Measurements from ENCODE around the gene IL17REL. TPM values are rescaled to one million over a fixed set of nuclear protein-coding genes. Genes with fewer than 3 reads are reported as not detected.

IL17REL gene
- total and polyA plus RNA-seq, 10 of the 15 experiments (the other 5 are each of a cell fraction or from before 2014, with no cell fraction given), result 0.03 TPM; not detected in 9

- TF ChIP-seq DPF2 (IDR thresholded peaks at IDR 0.05) (no peak), NFXL1 (IDR thresholded peaks at IDR 0.05; ENCODE audit: borderline replicate concordance) (no peak), HDAC6 (IDR thresholded peaks at IDR 0.05; ENCODE audit: unreplicated experiment) (no peak)
Measured at GRCh38 chr22:50032941-50033601, 20.5 kb upstream of the IL17REL start (continued).

- Histone ChIP-seq H3K4me2 (ENCODE audit: control insufficient read depth, insufficient read depth) (no peak overlapping the region), H3K79me2 (ENCODE audit: control insufficient read depth, insufficient read depth, low read length) (no peaks in the 10 kb centered on the region)
- intact Hi-C loops (cut with micrococcal nuclease; ENCODE audit: unreplicated experiment), result no loop called here
- TF ChIP-seq TCF7 (IDR thresholded peaks at IDR 0.05; ENCODE audit: borderline replicate concordance) (no peak), CREB1 (IDR thresholded peaks at IDR 0.05; ENCODE audit: low read depth) (no peak), POLR2AphosphoS2 (IDR thresholded peaks at IDR 0.05; ENCODE audit: low read depth, low read length) (no peak), CBX3 (IDR thresholded peaks at IDR 0.05; ENCODE audit: borderline replicate concordance, low read depth) (no peak), REST (IDR thresholded peaks at IDR 0.05; ENCODE audit: low read depth, low read length) (no peak), ZBTB40 (IDR thresholded peaks at IDR 0.05; ENCODE audit: borderline replicate concordance) (no peak), CBFB (IDR thresholded peaks at IDR 0.05; ENCODE audit: low read depth) (no peak), SUPT20H (IDR thresholded peaks at IDR 0.05; ENCODE audit: borderline replicate concordance, control insufficient read depth, low read depth, low read length) (no peak), YY1 (IDR thresholded peaks at IDR 0.05; ENCODE audit: low read depth, low read length) (no peak), MTA2 (IDR thresholded peaks at IDR 0.05; ENCODE audit: low read depth) (no peak)
Measured at GRCh38 chr22:50032109-50032871, 19.7 kb upstream of the IL17REL start.

More at GRCh38 chr22:50032109-50032871, 19.7 kb upstream of the IL17REL start:
- no peak overlapping the region for H3K27ac ChIP-seq (ENCODE audit: control insufficient read depth, insufficient read depth)
- in situ Hi-C loops (cut with MboI), result loop anchor here (5.0 to 25.0 kb wide), 2 partner anchors 100 to 695 kb away; no protein-coding TSS in a partner anchor
- H2AFZ ChIP-seq (ENCODE audit: control insufficient read depth, low read depth, low read length), result no peak overlapping the region
- peaks cover 0 to 4% of the 10 kb centered on the region in 2 experiments; a peak in 1 of 4 replicates for H3K27me3 ChIP-seq (replicated peaks in 1 of 2; ENCODE audit: control insufficient read depth in 2 of 2, insufficient read depth in 2 of 2, low read length in 1 of 2)
- peaks cover 6% of the 10 kb centered on the region; the same call in 1 of the 2 replicates for H3K4me1 ChIP-seq (ENCODE audit: control insufficient read depth, insufficient read depth, low read length)
- FAIRE-seq (no peak), ATAC-seq (no peak), DNase-seq (ENCODE audit: low read depth, low spot score) (no peak)
- no peaks in the 10 kb centered on the region for H3K36me3 ChIP-seq (ENCODE audit: control insufficient read depth in 2 of 2, insufficient read depth in 2 of 2, low read length in 1 of 2)
- ChIA-PET RAD21 (ENCODE audit: unreplicated experiment) (interaction anchor here (1.2 to 2.8 kb wide), 2 partner anchors 39 to 101 kb away, joined by 3 to 81 read pairs; no protein-coding TSS in a partner anchor), POLR2A (interaction anchor here (0.6 kb wide), 1 partner anchor 13 kb away, joined by 3 read pairs; no protein-coding TSS in a partner anchor), CTCF (interaction anchor here (0.6 to 4.5 kb wide), 3 partner anchors 38 to 300 kb away, joined by 6 to 79 read pairs (median 47); no protein-coding TSS in a partner anchor), SMC1A (ENCODE audit: uncharacterized antibody, unreplicated experiment) (interaction anchor here (0.7 to 3.2 kb wide), 3 partner anchors 38 to 102 kb away, joined by 4 to 43 read pairs (median 4); no protein-coding TSS in a partner anchor)
- no peaks in the 10 kb centered on the region for H4K20me1 ChIP-seq (ENCODE audit: control insufficient read depth, insufficient read depth)
- BruUV-seq (replicated peaks), result no TSS peak
- no peaks in the 10 kb centered on the region for H3K9me3 ChIP-seq (replicated peaks; ENCODE audit: control insufficient read depth, insufficient read depth, low read length)
- H3K9ac ChIP-seq (ENCODE audit: control insufficient read depth, insufficient read depth, low read length), result no peak overlapping the region
- H3K4me3 ChIP-seq, result no peak overlapping the region
- WGBS (ENCODE audit: insufficient coverage, insufficient replicate concordance, low lambda C conversion rate, missing lambda C conversion rate), result 53% methylated on average over 23 of the region's 24 CpGs
